AG04449 (cell line): ENCODE data around the gene CAMK4.

Experiments used
- CTCF ChIA-PET: fragments of 350-600 bp; formaldehyde crosslinking; extraction: SDS; loops from one replicate; lab custom pipeline; 2021; ENCODE audit warnings: antibody characterized with exemption; lab: Yijun Ruan, JAX
- POLR2A ChIA-PET: fragments of 400-600, 350-600 bp; formaldehyde crosslinking; extraction: SDS; loops from one replicate; lab custom pipeline; 2020; ENCODE audit warnings: antibody characterized with exemption, inconsistent platforms; lab: Yijun Ruan, JAX
- DNase-seq: peaks from one replicate; pipeline ENCODE4 v3.0.0-alpha.2; 2010; ENCODE audit warnings: low read depth, low spot score
- H3K4me3 ChIP-seq: 2 replicates; pipeline ENCODE4 v1.5.1; 2011; ENCODE audit warnings: low read depth, mild to moderate bottlenecking, control low read depth, low read length
- TF ChIP-seq, protein P1 (sequence below): IDR thresholded peaks from one replicate; pipeline ENCODE4 v1.5.1; 2011; ENCODE audit warnings: mild to moderate bottlenecking, moderate library complexity, low read length, control low read depth, inconsistent platforms; ENCODE audit not compliant: insufficient read depth; ENCODE audit errors: missing control alignments

Gene CAMK4

DNA sequence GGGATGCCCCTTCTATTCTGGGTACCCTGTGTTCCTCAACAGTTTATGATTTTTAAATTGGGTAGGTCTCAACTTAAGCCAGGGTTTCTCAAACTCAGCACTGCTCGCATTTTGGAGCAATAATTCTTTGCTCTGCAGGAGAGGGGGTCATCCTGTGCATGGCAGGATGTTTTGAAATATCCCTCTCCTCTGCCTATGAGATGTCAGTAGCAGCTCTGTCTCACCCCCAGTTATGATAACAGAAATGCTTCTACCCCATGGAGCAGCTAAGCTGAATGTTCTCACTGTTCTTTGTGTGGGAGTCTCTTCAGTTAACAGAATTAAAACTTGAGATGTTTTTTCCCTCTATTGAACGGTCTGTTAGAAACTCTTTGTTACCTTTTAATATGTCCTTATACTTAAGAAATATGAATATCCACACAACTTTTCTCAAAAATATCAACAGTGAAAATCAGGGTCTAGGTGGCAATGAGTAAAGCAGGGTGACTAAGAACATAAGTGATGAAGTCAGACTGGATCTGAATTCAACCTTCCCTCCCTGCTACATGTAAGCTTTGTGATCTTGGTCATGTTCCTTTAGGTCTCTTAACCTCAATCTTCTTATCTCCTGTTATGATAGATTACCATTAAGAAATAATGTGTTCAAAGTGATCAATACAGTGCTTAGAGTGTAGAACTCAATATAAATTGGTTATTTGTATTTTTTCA lies 89.0 kb downstream of the CAMK4 start:
- CTCF ChIA-PET, result no interaction called here
- no peak for DNase-seq
- no peak overlapping the region for H3K4me3 ChIP-seq
- POLR2A ChIA-PET, result no interaction called here
- TF ChIP-seq, protein P1, sequence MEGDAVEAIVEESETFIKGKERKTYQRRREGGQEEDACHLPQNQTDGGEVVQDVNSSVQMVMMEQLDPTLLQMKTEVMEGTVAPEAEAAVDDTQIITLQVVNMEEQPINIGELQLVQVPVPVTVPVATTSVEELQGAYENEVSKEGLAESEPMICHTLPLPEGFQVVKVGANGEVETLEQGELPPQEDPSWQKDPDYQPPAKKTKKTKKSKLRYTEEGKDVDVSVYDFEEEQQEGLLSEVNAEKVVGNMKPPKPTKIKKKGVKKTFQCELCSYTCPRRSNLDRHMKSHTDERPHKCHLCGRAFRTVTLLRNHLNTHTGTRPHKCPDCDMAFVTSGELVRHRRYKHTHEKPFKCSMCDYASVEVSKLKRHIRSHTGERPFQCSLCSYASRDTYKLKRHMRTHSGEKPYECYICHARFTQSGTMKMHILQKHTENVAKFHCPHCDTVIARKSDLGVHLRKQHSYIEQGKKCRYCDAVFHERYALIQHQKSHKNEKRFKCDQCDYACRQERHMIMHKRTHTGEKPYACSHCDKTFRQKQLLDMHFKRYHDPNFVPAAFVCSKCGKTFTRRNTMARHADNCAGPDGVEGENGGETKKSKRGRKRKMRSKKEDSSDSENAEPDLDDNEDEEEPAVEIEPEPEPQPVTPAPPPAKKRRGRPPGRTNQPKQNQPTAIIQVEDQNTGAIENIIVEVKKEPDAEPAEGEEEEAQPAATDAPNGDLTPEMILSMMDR, result no peak

DNA sequence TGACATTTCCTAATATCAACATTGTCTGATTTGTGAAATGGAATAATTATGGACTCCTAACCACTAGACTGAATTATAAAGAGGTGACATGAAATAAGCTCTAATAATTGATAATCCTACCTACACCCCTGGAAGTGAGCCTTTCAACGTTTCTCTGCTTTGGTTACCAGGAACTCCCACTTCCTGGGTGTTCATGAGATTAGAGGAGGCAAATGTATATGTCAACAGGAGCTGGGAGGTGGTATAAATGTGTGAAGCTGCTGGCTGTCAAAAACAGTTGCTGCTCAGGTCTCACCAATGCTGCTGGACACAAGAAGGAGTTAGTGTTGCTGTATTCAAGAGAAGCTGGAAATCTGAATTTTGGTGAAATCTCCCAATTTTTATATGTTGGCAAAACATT lies 96.8 kb downstream of the CAMK4 start:
- ChIA-PET CTCF (no interaction called here), POLR2A (no interaction called here)

DNA sequence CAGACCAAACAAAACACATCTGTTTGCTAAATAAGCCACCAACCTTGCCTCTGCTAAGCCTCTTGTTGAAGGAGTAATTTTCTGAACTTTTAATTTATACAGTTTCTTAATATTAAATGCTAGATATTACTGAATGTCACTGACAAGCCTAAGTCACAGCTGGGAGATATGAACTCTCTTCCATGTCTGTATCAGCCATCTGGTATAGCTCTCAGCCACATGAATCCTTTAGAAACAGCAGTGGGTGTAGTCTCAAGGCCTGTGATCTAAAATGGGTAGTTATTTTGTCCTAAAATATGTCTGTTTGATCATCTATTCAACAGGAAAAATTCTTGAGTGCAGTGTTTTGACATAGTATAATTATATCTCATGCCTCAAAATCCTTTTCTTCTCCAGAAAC lies 97.2 kb downstream of the CAMK4 start:
- ChIA-PET POLR2A (no interaction called here), CTCF (no interaction called here)
- TF ChIP-seq, protein P1, result no peak
- no peak for DNase-seq
- H3K4me3 ChIP-seq, result no peak overlapping the region

More for the DNA sequence above, 96.8 kb downstream of the CAMK4 start:
- no peak overlapping the region for H3K4me3 ChIP-seq
- TF ChIP-seq, protein P1, result no peak
- DNase-seq, result no peak

DNA sequence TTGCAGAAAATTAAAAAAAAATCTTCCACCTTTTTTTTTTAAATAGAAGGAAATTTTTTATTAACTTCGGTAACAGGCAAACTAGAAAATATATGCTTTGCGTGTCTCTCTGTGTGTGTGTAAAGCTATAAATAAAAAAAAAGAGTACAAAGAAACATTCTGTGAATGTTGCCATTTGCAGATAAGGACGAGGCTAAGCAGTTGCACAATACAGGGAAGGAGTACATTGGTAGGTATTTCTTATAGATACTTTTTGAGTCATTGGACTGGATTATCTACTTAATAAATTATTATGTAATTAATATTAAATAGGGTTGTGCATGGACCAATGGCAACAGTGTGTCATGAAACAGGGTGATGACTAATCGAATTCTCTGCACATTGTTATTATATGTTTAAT lies 102.4 kb downstream of the CAMK4 start:
- H3K4me3 ChIP-seq, result no peak overlapping the region
- no peak for DNase-seq
- ChIA-PET POLR2A (no interaction called here), CTCF (no interaction called here)
- TF ChIP-seq, protein P1, result no peak

DNA sequence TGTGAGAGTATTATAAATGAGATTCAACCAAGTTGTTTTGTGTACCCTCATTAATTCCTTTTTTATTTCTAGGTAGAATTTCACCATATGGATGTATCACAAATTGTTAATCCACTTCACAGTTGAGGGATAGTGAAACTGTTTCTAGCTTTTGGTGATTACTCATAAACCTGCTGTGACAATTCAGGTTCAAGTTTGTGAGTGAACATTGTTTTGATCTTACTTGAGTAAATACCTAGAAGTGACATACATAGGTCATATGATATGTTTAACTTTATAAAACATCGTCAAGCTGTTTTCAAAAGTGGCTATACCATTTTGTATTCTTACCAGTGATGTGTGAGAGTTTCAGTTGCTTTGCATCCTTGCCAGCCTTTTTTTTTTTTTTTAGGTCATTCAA lies 112.9 kb downstream of the CAMK4 start:
- CTCF ChIA-PET, result no interaction called here
- DNase-seq, result no peak
- TF ChIP-seq, protein P1, result no peak
- H3K4me3 ChIP-seq, result no peak overlapping the region
- POLR2A ChIA-PET, result no interaction called here

DNA sequence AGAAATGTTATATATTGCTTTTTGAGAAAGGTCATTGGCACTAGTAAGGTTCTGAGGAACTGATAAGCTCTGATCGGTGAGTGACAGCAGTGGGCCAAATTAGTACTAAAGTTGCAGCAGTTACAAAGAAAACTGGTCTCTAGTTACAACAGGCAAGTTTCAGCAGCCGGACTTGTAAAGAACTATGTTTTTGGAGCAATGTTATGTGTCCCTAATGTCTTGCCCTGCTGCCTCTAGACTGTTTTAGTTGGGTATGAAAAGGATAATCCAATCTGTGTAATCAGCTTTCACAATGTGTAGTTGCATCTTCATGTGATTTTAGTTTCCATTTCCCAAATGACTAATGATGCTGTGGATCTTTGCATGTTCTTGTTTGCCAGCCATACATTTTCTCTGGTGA lies 113.5 kb downstream of the CAMK4 start:
- TF ChIP-seq, protein P1, result no peak
- DNase-seq, result no peak
- H3K4me3 ChIP-seq, result no peak overlapping the region
- CTCF ChIA-PET, result interaction anchor here (1.1 kb wide), 1 partner anchor 31 kb away, joined by 3 read pairs; no protein-coding TSS in a partner anchor
- POLR2A ChIA-PET, result no interaction called here
